Activated naive CD8-positive, alpha-beta T cell (primary cell): ENCODE results near the gene BAIAP2.
A peak's percentile ranks its signal among the peaks of the same experiment; 100 is the strongest.

Source experiments
- H3K27ac Mint-ChIP-seq: one replicate; pipeline ENCODE4 v1.8.0; 2021; ENCODE audit warnings: mixed read lengths
- H3K27me3 Mint-ChIP-seq: one replicate; pipeline ENCODE4 v1.8.0; 2021; ENCODE audit warnings: mixed read lengths
- H3K36me3 Mint-ChIP-seq: one replicate; pipeline ENCODE4 v1.8.0; 2021; ENCODE audit warnings: mixed read lengths
- H3K4me1 Mint-ChIP-seq: one replicate; pipeline ENCODE4 v1.8.0; 2021; ENCODE audit warnings: low read depth, mixed read lengths
- H3K4me3 Mint-ChIP-seq: one replicate; pipeline ENCODE4 v1.8.0; 2021; ENCODE audit warnings: mild to moderate bottlenecking, mixed read lengths
- H3K9me3 Mint-ChIP-seq: one replicate; pipeline ENCODE4 v1.8.0; 2021; ENCODE audit warnings: low read depth, mixed read lengths

Gene BAIAP2

GRCh38 chr17:81036197-81036941 lies 1.4 kb downstream of the BAIAP2 start:
- Mint-ChIP-seq H3K4me3 (peak overlapping the region; percentile 87), H3K4me1 (peaks cover 23% of the 10 kb centered on the region), H3K36me3 (no peaks in the 10 kb centered on the region), H3K27ac (peak overlapping the region; percentile 22), H3K9me3 (no peaks in the 10 kb centered on the region), H3K27me3 (no peaks in the 10 kb centered on the region)

GRCh38 chr17:81037026-81037797 lies 2.3 kb downstream of the BAIAP2 start:
- Mint-ChIP-seq H3K9me3 (no peaks in the 10 kb centered on the region), H3K4me3 (peak overlapping the region; percentile 87), H3K4me1 (peaks cover 23% of the 10 kb centered on the region), H3K27me3 (no peaks in the 10 kb centered on the region), H3K27ac (no peak overlapping the region), H3K36me3 (no peaks in the 10 kb centered on the region)

GRCh38 chr17:81037798-81038733 lies 3.1 kb downstream of the BAIAP2 start:
- Mint-ChIP-seq H3K36me3 (no peaks in the 10 kb centered on the region), H3K4me3 (no peak overlapping the region), H3K4me1 (peaks cover 23% of the 10 kb centered on the region), H3K27me3 (no peaks in the 10 kb centered on the region), H3K27ac (no peak overlapping the region), H3K9me3 (no peaks in the 10 kb centered on the region)

GRCh38 chr17:81039096-81039495 lies 4.1 kb downstream of the BAIAP2 start:
- no peaks in the 10 kb centered on the region for H3K27me3 Mint-ChIP-seq
- H3K36me3 Mint-ChIP-seq = no peaks in the 10 kb centered on the region
- no peaks in the 10 kb centered on the region for H3K9me3 Mint-ChIP-seq
- H3K27ac Mint-ChIP-seq = no peak overlapping the region
- H3K4me1 Mint-ChIP-seq = peaks cover 14% of the 10 kb centered on the region
- H3K4me3 Mint-ChIP-seq = no peak overlapping the region

GRCh38 chr17:81039854-81040758 lies 5.2 kb downstream of the BAIAP2 start:
- Mint-ChIP-seq H3K9me3 (no peaks in the 10 kb centered on the region), H3K27ac (no peak overlapping the region), H3K36me3 (no peaks in the 10 kb centered on the region), H3K4me3 (no peak overlapping the region), H3K4me1 (peaks cover 11% of the 10 kb centered on the region), H3K27me3 (no peaks in the 10 kb centered on the region)

GRCh38 chr17:81040791-81041337 lies 5.9 kb downstream of the BAIAP2 start:
- H3K36me3 Mint-ChIP-seq = no peaks in the 10 kb centered on the region
- H3K4me1 Mint-ChIP-seq = peaks cover 9% of the 10 kb centered on the region
- no peaks in the 10 kb centered on the region for H3K9me3 Mint-ChIP-seq
- no peak overlapping the region for H3K27ac Mint-ChIP-seq
- H3K27me3 Mint-ChIP-seq = no peaks in the 10 kb centered on the region
- no peak overlapping the region for H3K4me3 Mint-ChIP-seq

GRCh38 chr17:81042606-81043005 lies 7.7 kb downstream of the BAIAP2 start:
- Mint-ChIP-seq H3K4me1 (no peaks in the 10 kb centered on the region), H3K27ac (no peak overlapping the region), H3K36me3 (no peaks in the 10 kb centered on the region), H3K27me3 (no peaks in the 10 kb centered on the region), H3K4me3 (no peak overlapping the region), H3K9me3 (no peaks in the 10 kb centered on the region)

GRCh38 chr17:81043319-81043724 lies 8.4 kb downstream of the BAIAP2 start:
- H3K4me3 Mint-ChIP-seq = no peak overlapping the region
- no peak overlapping the region for H3K27ac Mint-ChIP-seq

GRCh38 chr17:81043725-81044427 lies 8.9 kb downstream of the BAIAP2 start:
- Mint-ChIP-seq H3K27me3 (no peaks in the 10 kb centered on the region), H3K36me3 (no peaks in the 10 kb centered on the region), H3K27ac (no peak overlapping the region), H3K4me1 (no peaks in the 10 kb centered on the region), H3K4me3 (no peak overlapping the region), H3K9me3 (no peaks in the 10 kb centered on the region)

More at GRCh38 chr17:81043319-81043724, 8.4 kb downstream of the BAIAP2 start:
- no peaks in the 10 kb centered on the region for H3K9me3 Mint-ChIP-seq
- no peaks in the 10 kb centered on the region for H3K4me1 Mint-ChIP-seq
- H3K27me3 Mint-ChIP-seq = no peaks in the 10 kb centered on the region
- no peaks in the 10 kb centered on the region for H3K36me3 Mint-ChIP-seq

- Mint-ChIP-seq H3K27ac (no peak overlapping the region), H3K27me3 (no peaks in the 10 kb centered on the region), H3K36me3 (no peaks in the 10 kb centered on the region), H3K9me3 (no peaks in the 10 kb centered on the region), H3K4me1 (peaks cover 4% of the 10 kb centered on the region), H3K4me3 (no peak overlapping the region)
Measured at GRCh38 chr17:81044428-81044763, 9.4 kb downstream of the BAIAP2 start.

- Mint-ChIP-seq H3K27ac (no peak overlapping the region), H3K36me3 (no peaks in the 10 kb centered on the region), H3K9me3 (no peaks in the 10 kb centered on the region), H3K4me3 (no peak overlapping the region), H3K4me1 (peaks cover 6% of the 10 kb centered on the region), H3K27me3 (no peaks in the 10 kb centered on the region)
Measured at GRCh38 chr17:81044764-81045589, 10.0 kb downstream of the BAIAP2 start.

- no peaks in the 10 kb centered on the region for H3K36me3 Mint-ChIP-seq
- peaks cover 6% of the 10 kb centered on the region for H3K4me1 Mint-ChIP-seq
- H3K9me3 Mint-ChIP-seq = no peaks in the 10 kb centered on the region
- H3K27me3 Mint-ChIP-seq = no peaks in the 10 kb centered on the region
- no peak overlapping the region for H3K4me3 Mint-ChIP-seq
- no peak overlapping the region for H3K27ac Mint-ChIP-seq
Measured at GRCh38 chr17:81045590-81046095, 10.7 kb downstream of the BAIAP2 start.
